GM12878 (cell line): ENCODE measurements around the gene TH. TPM values are rescaled to one million over a fixed set of nuclear protein-coding genes. Genes with fewer than 3 reads are reported as not detected.

Experiments used
- ATAC-seq: fragments of 200-7000 bp; cut with Tn5 transposase; 3 replicates; pipeline ENCODE4 v1.9.1; 2020; ENCODE audit warnings: mild to moderate bottlenecking, moderate library complexity
- BruUV-seq: library from RNA; stranded (reverse); fragments of 400-500 nt; replicated peaks from 2 replicates; lab custom pipeline; 2021; lab: Mats Ljungman, UMichigan
- CTCF ChIA-PET: fragments of 300-600 bp; sonication (Branson Sonifier 250); formaldehyde crosslinking; extraction: SDS; loops from one replicate; lab custom pipeline; 2021; ENCODE audit warnings: inconsistent platforms; lab: Yijun Ruan, JAX
- POLR2A ChIA-PET: fragments of 350-600 bp; formaldehyde crosslinking; extraction: SDS; loops from one replicate; lab custom pipeline; 2021; ENCODE audit warnings: inconsistent platforms; lab: Charles Lee
- RAD21 ChIA-PET: fragments of 300-600 bp; sonication (Branson Sonifier 250); formaldehyde crosslinking; loops from one replicate; lab custom pipeline; 2023; ENCODE audit warnings: antibody characterized with exemption; ENCODE audit not compliant: unreplicated experiment; lab: Charles Lee
- SMC1A ChIA-PET: fragments of 300-600 bp; sonication (Branson Sonifier 250); formaldehyde crosslinking; loops from one replicate; lab custom pipeline; 2023; ENCODE audit not compliant: unreplicated experiment, uncharacterized antibody; lab: Charles Lee
- DNase-seq: peaks from one replicate; pipeline ENCODE4 v3.0.0-alpha.2; 2011; ENCODE audit warnings: low read depth, low spot score
- FAIRE-seq: peaks from 3 replicates; lab custom pipeline; 2011; peaks lifted over from hg19 to GRCh38; lab: Jason Lieb, UNC
- H2AFZ ChIP-seq: 2 replicates; pipeline ENCODE4 v1.6.0; 2011; ENCODE audit warnings: low read depth, low read length, control low read depth; ENCODE audit not compliant: control insufficient read depth
- H3K27ac ChIP-seq: 2 replicates; pipeline ENCODE4 v1.5.1; 2011; ENCODE audit warnings: control low read depth; ENCODE audit not compliant: control insufficient read depth, insufficient read depth
- H3K27me3 ChIP-seq, 2 experiments: replicated peaks in 1 of 2; 2 replicates each; pipeline versions ENCODE4 v1.6.0 to v1.6.1; 2011; ENCODE audit warnings: low read length in 1 of 2; ENCODE audit not compliant: control insufficient read depth in 2 of 2, insufficient read depth in 2 of 2
- H3K36me3 ChIP-seq, 2 experiments: 2 replicates each; pipeline ENCODE4 v1.5.1; 2011; ENCODE audit warnings: low read length in 1 of 2; ENCODE audit not compliant: control insufficient read depth in 2 of 2, insufficient read depth in 2 of 2
- H3K4me1 ChIP-seq: 2 replicates; pipeline ENCODE4 v1.6.1; 2011; ENCODE audit warnings: mild to moderate bottlenecking, low read length, moderate library complexity, mixed read lengths; ENCODE audit not compliant: control insufficient read depth, insufficient read depth
- H3K4me2 ChIP-seq: 2 replicates; pipeline ENCODE4 v1.6.0; 2011; ENCODE audit warnings: control low read depth; ENCODE audit not compliant: control insufficient read depth, insufficient read depth
- H3K4me3 ChIP-seq: fragments of 200-600 bp; sonication (generic); 2 replicates; pipeline ENCODE4 v1.5.1; 2016
- H3K79me2 ChIP-seq: 2 replicates; pipeline ENCODE4 v1.6.0; 2011; ENCODE audit warnings: low read length; ENCODE audit not compliant: control insufficient read depth, insufficient read depth
- H3K9ac ChIP-seq: 2 replicates; pipeline ENCODE4 v1.8.0; 2011; ENCODE audit warnings: low read length, control low read depth, mixed read lengths; ENCODE audit not compliant: control insufficient read depth, insufficient read depth
- H3K9me3 ChIP-seq: replicated peaks from 3 replicates; pipeline ENCODE4 v1.5.1; 2011; ENCODE audit warnings: mild to moderate bottlenecking, low read length; ENCODE audit not compliant: control insufficient read depth, insufficient read depth
- H4K20me1 ChIP-seq: 2 replicates; pipeline ENCODE4 v1.6.0; 2011; ENCODE audit not compliant: control insufficient read depth, insufficient read depth
- CBFB ChIP-seq: IDR thresholded peaks from 2 replicates; pipeline ENCODE4 v1.6.1; 2016; ENCODE audit warnings: antibody characterized with exemption, low read depth
- CREB1 ChIP-seq: IDR thresholded peaks from 2 replicates; pipeline ENCODE4 v1.6.1; 2012; ENCODE audit warnings: low read depth, mild to moderate bottlenecking, inconsistent platforms
- IRF4 ChIP-seq: IDR thresholded peaks from 2 replicates; pipeline ENCODE4 v1.6.1; 2011; ENCODE audit warnings: low read depth, low read length
- MYB ChIP-seq: fragments of 150-350 bp; IDR thresholded peaks from 2 replicates; pipeline ENCODE4 v1.6.1; 2014; ENCODE audit warnings: mild to moderate bottlenecking, low read depth, low read length, borderline replicate concordance
- NBN ChIP-seq: fragments of 450-650 bp; IDR thresholded peaks from 2 replicates; pipeline ENCODE4 v1.6.1; 2016
- NR2F1 ChIP-seq: fragments of 450-650 bp; conservative IDR thresholded peaks from 2 replicates; pipeline ENCODE4 v1.6.1; 2017; ENCODE audit warnings: mild to moderate bottlenecking
- POLR2AphosphoS5 ChIP-seq: IDR thresholded peaks from 2 replicates; pipeline ENCODE4 v1.6.1; 2011; ENCODE audit warnings: mild to moderate bottlenecking, low read length, inconsistent platforms
- RCOR1 ChIP-seq: conservative IDR thresholded peaks from 2 replicates; pipeline ENCODE4 v1.6.1; 2012; ENCODE audit warnings: low read depth, low read length, improper control_type of control experiment
- SMAD5 ChIP-seq: IDR thresholded peaks from 2 replicates; pipeline ENCODE4 v1.6.1; 2016; ENCODE audit warnings: antibody characterized with exemption, low read depth
- TCF7 ChIP-seq: IDR thresholded peaks from 2 replicates; pipeline ENCODE4 v1.6.1; 2014; ENCODE audit warnings: antibody characterized with exemption, borderline replicate concordance
- WGBS: methylation state at CpG from one replicate; pipeline ENCODE4 v1.1.6; 2016; ENCODE audit warnings: low lambda C conversion rate; ENCODE audit not compliant: insufficient replicate concordance, insufficient coverage; ENCODE audit errors: missing lambda C conversion rate; 5-methylcytosine and 5-hydroxymethylcytosine counted together
- in situ Hi-C: fragments of 300-500 bp; cut with MboI; formaldehyde crosslinking; loops from 9 replicates; pipeline ENCODE4 v1.14.3; 2018; ENCODE audit warnings: mixed read lengths
- intact Hi-C: fragments of 100-400 bp; cut with micrococcal nuclease; formaldehyde crosslinking; loops from one replicate; pipeline ENCODE4 v1.14.2; 2022; ENCODE audit not compliant: unreplicated experiment
- polyA plus RNA-seq, 11 experiments: library from polyadenylated mRNA; depleted of rRNA in 4 of 11; unstranded in 6 of 11; stranded (reverse) in 5 of 11; fragments of >200 nt; fragmentation: Nextera tagmentation in 4 of 11; fragmentation: Illumina TruSeq in 1 of 11; extraction: Ambion mirVana in 4 of 11; extraction: Trizol in 1 of 11; gene quantifications; 1 replicate in 1 of 11; 2 replicates in 10 of 11; pipeline versions ENCODE4 v1.2.1 to v1.2.3, GENCODE V29; 2011 to 2016; ENCODE audit warnings: inconsistent platforms in 2 of 11, missing spikeins in 2 of 11, low read depth in 1 of 11
- total RNA-seq, 4 experiments: library from RNA; depleted of rRNA in 3 of 4; stranded (reverse); fragments of >200 nt in 3 of 4; fragmentation: Illumina TruSeq in 1 of 4; extraction: Trizol in 1 of 4; gene quantifications; 2 replicates each; pipeline versions ENCODE4 v1.2.1 to v1.2.3, GENCODE V29; 2013 to 2021
- TF ChIP-seq, protein P1 (sequence below): fragments of 450-650 bp; IDR thresholded peaks from 2 replicates; pipeline ENCODE4 v1.6.1; 2017; ENCODE audit warnings: mild to moderate bottlenecking

TH gene
- total and polyA plus RNA-seq, 10 of the 15 experiments (the other 5 are each of a cell fraction or from before 2014, with no cell fraction given), result not detected

- Histone ChIP-seq H3K79me2 (no peaks in the 10 kb centered on the region), H3K27ac (no peak overlapping the region), H3K9me3 (no peaks in the 10 kb centered on the region), H3K27me3 (peaks cover 3 to 8% of the 10 kb centered on the region in 2 experiments; a peak in 3 of 4 replicates), H3K4me2 (no peak overlapping the region), H3K4me1 (no peaks in the 10 kb centered on the region), H3K4me3 (no peak overlapping the region), H4K20me1 (no peaks in the 10 kb centered on the region), H2AFZ (no peak overlapping the region), H3K9ac (no peak overlapping the region), H3K36me3 (no peaks in the 10 kb centered on the region)
- in situ Hi-C loops (no loop called here), intact Hi-C loops (no loop called here)
- ChIA-PET POLR2A (no interaction called here), CTCF (no interaction called here), RAD21 (no interaction called here), SMC1A (no interaction called here)
- ATAC-seq (no peak), FAIRE-seq (no peak), DNase-seq (no peak)
- WGBS, result 39% methylated on average over 41 of the region's 57 CpGs
- no peak for TF ChIP-seq MYB
- no peak for TF ChIP-seq IRF4
- TF ChIP-seq NBN, result no peak
- TF ChIP-seq SMAD5, result no peak
- TF ChIP-seq CBFB, result no peak
- TF ChIP-seq CREB1, result no peak
- no peak for TF ChIP-seq POLR2AphosphoS5
- no peak for TF ChIP-seq RCOR1
- TF ChIP-seq, protein P1, sequence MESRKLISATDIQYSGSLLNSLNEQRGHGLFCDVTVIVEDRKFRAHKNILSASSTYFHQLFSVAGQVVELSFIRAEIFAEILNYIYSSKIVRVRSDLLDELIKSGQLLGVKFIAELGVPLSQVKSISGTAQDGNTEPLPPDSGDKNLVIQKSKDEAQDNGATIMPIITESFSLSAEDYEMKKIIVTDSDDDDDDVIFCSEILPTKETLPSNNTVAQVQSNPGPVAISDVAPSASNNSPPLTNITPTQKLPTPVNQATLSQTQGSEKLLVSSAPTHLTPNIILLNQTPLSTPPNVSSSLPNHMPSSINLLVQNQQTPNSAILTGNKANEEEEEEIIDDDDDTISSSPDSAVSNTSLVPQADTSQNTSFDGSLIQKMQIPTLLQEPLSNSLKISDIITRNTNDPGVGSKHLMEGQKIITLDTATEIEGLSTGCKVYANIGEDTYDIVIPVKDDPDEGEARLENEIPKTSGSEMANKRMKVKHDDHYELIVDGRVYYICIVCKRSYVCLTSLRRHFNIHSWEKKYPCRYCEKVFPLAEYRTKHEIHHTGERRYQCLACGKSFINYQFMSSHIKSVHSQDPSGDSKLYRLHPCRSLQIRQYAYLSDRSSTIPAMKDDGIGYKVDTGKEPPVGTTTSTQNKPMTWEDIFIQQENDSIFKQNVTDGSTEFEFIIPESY, result no peak
- TF ChIP-seq TCF7, result no peak
- no peak for TF ChIP-seq NR2F1
- BruUV-seq, result no TSS peak
Measured at GRCh38 chr11:2139621-2140337, 31.8 kb downstream of the TH start.
